ENCODE measurements around the gene DPPA2. TPM values are rescaled to one million over a fixed set of nuclear protein-coding genes. Genes with fewer than 3 reads are reported as not detected.

Gene DPPA2
- total RNA-seq, 1 donor from 2014 or later: not detected

DNA sequence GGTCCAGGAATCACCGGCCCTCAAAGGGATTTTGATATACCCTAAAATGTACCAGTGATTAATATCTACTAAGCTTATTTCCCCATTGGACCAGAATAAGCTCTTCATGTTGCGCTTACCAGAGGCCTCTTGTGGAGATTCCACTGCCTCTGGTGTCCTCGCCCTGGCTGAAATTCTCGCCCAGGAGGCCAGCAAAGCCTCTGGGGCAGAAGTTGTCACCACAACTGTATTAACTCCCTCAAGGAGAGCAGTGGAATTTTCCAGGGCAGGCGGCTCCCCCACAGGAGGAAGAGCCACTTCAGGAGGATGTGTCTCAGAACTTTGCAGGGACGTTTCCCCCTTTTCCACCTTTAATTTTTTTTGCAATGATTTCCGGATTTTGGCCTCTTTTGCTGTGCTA lies 14.1 kb upstream of the DPPA2 start:
- no peak for ATAC-seq
- intact Hi-C loops (cut with micrococcal nuclease): no loop called here
- DNase-seq: no peak

- intact Hi-C loops (cut with micrococcal nuclease): no loop called here
- DNase-seq (no peak), ATAC-seq (no peak)
Observed at GRCh38 chr3:109328202-109328601, 11.9 kb upstream of the DPPA2 start.

DNA sequence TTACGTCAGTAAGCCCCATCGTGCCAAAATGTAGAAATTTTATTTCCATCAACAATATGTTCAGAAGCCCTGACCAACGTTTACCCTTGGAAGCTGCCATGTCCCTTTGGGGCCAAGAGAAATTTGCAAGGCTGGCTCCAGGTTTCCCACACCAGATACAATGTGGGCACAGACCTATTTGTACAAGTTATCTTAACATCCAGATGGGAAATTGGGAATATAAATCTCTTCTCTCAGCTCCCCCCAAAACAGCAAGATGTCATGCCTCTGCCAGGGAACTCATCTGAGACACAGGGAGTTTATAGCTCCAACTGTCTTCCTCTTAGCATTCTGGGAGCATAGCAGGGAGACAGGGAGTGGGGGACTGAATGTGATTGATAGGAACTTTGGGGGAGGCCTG lies 9.3 kb upstream of the DPPA2 start:
- intact Hi-C loops (cut with micrococcal nuclease): no loop called here
- no peak for ATAC-seq
- DNase-seq: no peak

DNA sequence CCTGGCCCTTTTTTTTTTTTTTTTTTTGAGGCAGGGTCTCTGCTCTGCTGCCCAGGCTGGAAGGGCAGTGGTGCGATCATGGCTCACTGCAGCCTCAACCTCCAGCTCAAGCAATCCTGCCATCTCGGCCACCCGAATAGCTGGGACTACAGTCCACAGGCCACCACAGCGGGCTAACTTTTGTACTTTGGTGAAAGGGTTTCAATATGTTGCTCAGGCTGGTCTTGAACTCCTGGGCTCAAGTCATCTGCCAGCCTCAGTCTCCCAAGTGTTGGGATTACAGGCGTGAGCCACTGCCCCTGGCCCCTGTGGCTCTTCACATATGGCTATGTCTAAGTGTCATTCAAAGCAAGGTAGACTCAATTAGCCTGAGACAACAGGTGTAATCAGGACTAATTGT lies 8.8 kb upstream of the DPPA2 start:
- ATAC-seq: no peak
- intact Hi-C loops (cut with micrococcal nuclease): no loop called here
- no peak for DNase-seq

- intact Hi-C loops (cut with micrococcal nuclease): no loop called here
- no peak for ATAC-seq
- DNase-seq: no peak
Observed at GRCh38 chr3:109313061-109313460, 3.3 kb downstream of the DPPA2 start.

DNA sequence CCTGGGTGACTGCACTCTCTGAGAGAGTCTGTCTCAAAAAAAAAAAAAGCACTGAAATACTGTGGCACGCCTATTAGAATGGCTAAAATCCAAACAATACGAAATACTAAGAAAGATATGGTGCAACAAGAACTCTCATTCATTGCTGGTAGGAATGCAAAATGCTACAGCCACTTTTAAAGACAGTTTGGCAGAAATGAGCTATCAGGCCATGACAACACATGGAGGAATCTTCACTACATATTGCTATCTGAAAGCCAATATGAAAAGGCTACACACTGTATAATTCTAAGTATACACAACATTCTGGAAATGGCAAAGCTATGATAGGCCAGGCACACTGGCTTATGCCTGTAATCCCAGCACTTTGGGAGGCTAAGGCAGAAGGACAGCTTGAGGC lies 18.8 kb downstream of the DPPA2 start:
- intact Hi-C loops (cut with micrococcal nuclease): loop anchor here (5.0 kb wide), 1 partner anchor 280 kb away; no protein-coding TSS in a partner anchor
- DNase-seq (no peak), ATAC-seq (no peak)

DNA sequence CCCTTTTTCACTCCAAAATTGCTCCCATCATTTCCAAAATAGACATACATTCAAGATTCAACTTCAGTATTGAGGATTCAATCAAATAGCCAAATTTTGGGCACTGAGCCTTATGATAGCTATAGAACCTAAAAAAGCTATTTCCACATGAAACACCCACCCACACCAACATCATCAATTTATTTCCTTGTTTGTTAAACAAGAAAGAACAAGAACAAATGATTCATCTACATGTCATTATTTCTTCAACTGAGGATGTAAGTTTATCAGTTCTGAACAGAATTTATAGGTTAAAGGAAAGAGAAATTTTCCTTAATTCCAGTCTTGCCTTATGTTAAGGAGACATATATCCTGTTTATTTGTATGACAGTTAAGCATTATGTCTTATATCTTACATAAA lies 32.2 kb downstream of the DPPA2 start:
- no peak for ATAC-seq
- intact Hi-C loops (cut with micrococcal nuclease): no loop called here
- DNase-seq: no peak

DNA sequence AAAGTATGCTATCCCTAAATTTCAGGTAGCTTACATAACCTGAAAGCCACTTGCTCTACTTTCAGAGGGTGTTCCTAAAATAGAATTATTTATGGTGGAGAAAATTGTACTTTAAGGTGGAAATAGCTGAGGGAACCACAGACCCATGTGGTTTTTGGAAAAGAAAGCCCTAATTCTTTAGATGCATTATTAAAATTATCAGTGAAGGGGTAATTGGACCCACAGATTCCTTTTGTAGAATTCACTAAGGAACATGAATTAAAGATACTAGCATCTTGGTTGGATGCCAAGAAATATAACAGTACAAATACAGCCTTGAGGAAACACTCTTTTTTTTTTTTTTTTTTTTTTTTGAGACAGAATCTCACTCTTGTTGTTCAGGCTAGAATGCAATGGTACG lies 37.8 kb downstream of the DPPA2 start:
- DNase-seq (no peak), ATAC-seq (no peak)
- intact Hi-C loops (cut with micrococcal nuclease): no loop called here

- DNase-seq (no peak), ATAC-seq (no peak)
- intact Hi-C loops (cut with micrococcal nuclease): no loop called here
Observed at GRCh38 chr3:109278141-109278540, 38.2 kb downstream of the DPPA2 start.

- no peak for ATAC-seq
- intact Hi-C loops (cut with micrococcal nuclease): no loop called here
- DNase-seq: no peak
Observed at GRCh38 chr3:109275702-109276293, 40.5 kb downstream of the DPPA2 start.

GRCh38 chr3:109270779-109271178 lies 45.5 kb downstream of the DPPA2 start:
- intact Hi-C loops (cut with micrococcal nuclease): no loop called here
- no peak for ATAC-seq

GRCh38 chr3:109269577-109270275 lies 46.6 kb downstream of the DPPA2 start:
- no peak for DNase-seq
- intact Hi-C loops (cut with micrococcal nuclease): no loop called here
- ATAC-seq: no peak

More at GRCh38 chr3:109270779-109271178, 45.5 kb downstream of the DPPA2 start:
- DNase-seq: no peak

DNA sequence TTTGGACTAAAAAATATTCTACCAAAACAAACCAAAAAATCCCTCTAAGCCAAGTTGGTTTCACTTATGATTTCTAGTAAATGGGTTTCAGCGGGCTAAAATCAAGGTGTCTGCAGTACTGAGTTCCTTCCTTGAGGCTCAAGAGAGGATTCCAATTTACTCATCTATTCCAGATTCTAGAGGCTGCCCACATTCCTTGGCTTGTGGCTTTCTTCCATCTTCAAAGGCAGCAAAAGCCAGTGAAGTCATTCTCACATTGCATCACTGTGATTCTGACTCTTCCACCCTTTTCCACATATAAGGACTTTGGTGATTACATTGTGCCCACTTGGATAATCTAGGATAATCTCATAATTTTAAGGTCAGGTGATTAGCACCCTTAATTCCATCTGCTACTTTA lies 48.1 kb downstream of the DPPA2 start:
- no peak for DNase-seq
- no peak for ATAC-seq
- intact Hi-C loops (cut with micrococcal nuclease): no loop called here

- intact Hi-C loops (cut with micrococcal nuclease): no loop called here
- ATAC-seq: no peak
- no peak for DNase-seq
Observed at GRCh38 chr3:109265295-109265694, 51.0 kb downstream of the DPPA2 start.

DNA sequence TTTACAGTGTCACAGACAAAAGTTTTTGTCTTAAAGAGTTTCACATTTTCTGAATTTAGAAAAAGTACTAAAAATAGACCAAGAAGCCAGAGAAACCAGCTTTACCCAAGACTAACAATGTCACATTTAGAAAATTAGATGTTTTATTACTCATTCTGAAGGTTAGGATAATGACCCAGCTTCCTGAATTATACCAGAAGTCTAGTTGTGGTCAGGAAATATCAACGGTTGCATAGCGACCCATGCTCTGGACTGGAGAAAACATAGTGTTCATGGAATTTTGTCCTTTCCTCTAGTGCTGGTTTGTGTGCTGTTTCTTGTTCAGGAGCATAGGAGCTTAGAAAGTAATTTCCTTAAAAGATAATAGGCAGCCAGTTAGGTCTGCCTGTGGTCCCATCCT lies 59.0 kb downstream of the DPPA2 start:
- intact Hi-C loops (cut with micrococcal nuclease): no loop called here
- DNase-seq (no peak), ATAC-seq (no peak)

DNA sequence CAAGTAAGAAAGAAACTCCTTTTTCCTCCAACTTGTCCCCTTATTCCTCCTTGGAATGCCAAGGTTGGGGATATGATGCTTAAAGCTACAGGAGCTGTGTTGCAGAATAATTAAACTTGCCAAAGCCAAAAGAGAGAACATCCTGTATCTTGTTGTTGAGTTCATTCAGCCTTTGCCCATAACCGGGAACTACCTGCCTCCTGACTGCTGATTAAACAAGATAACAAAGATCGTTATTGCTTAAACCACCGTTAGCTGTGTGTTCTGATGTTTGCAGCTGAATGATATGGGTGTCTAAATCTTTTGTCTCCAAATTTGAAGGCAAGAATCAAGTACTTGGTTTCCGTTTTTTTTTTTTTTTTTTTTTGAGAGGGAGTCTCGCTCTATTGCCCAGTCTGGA lies 61.5 kb downstream of the DPPA2 start:
- intact Hi-C loops (cut with micrococcal nuclease): no loop called here
- DNase-seq (no peak), ATAC-seq (no peak)

DNA sequence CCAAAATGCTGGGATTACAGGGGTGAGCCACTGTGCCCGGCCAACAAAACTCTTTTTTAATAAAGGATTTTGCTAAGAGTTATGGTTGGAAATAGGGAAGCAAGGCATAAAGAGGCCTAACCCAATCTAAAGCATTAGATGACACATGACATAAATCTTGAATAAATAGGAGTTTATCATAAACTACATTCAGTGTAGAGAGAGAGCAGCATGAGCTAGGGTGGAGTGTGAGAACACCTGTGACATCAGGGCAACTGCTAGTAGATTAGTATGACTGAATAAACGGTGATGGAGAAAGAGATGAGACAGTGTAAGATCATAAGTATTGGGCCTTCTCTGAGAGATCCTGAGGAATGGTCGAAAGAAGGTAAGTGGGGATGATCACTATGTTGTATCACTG lies 63.7 kb downstream of the DPPA2 start:
- no peak for ATAC-seq
- DNase-seq: no peak
- intact Hi-C loops (cut with micrococcal nuclease): no loop called here

All from left ventricle myocardium superior (tissue), 1 donor.